Liver (tissue), 9 donors: Measurements from ENCODE around the gene EFHD2. TPM values are rescaled to one million over a fixed set of nuclear protein-coding genes. Genes with fewer than 3 reads are reported as not detected.

Experiments
- DNase-seq: peaks from one replicate; pipeline ENCODE4 v3.0.0-alpha.2; 2017; ENCODE audit warnings: low spot score
- H3K27ac ChIP-seq, 2 donors: one replicate each; pipeline ENCODE4 v1.7.0; 2013; ENCODE audit warnings: inconsistent platforms in 2 of 2, low read length in 2 of 2, control low read depth in 1 of 2, low read depth in 1 of 2, mild to moderate bottlenecking in 1 of 2
- H3K27me3 ChIP-seq, 4 donors: one replicate each; pipeline versions ENCODE4 v1.6.1 to v1.7.0; 2013; ENCODE audit warnings: low read length in 3 of 4, inconsistent platforms in 1 of 4, mild to moderate bottlenecking in 1 of 4, moderate library complexity in 1 of 4; ENCODE audit not compliant: control insufficient read depth in 4 of 4, insufficient read depth in 4 of 4
- H3K36me3 ChIP-seq, 4 donors: one replicate each; pipeline versions ENCODE4 v1.6.1 to v1.7.0; 2013; ENCODE audit warnings: low read length in 3 of 4, mild to moderate bottlenecking in 3 of 4, low read depth in 1 of 4, moderate library complexity in 1 of 4; ENCODE audit not compliant: control insufficient read depth in 4 of 4, insufficient read depth in 3 of 4
- H3K4me1 ChIP-seq, 4 donors: one replicate each; pipeline versions ENCODE4 v1.6.1 to v1.7.0; 2013; ENCODE audit warnings: low read length in 3 of 4, mild to moderate bottlenecking in 3 of 4, moderate library complexity in 1 of 4; ENCODE audit not compliant: control insufficient read depth in 4 of 4, insufficient read depth in 4 of 4
- H3K4me3 ChIP-seq, 3 donors: one replicate each; pipeline versions ENCODE4 v1.6.1 to v1.7.0; 2013; ENCODE audit warnings: low read length in 3 of 3, control low read depth in 1 of 3, low read depth in 1 of 3, mild to moderate bottlenecking in 1 of 3
- H3K9ac ChIP-seq, 2 donors: one replicate each; pipeline ENCODE4 v1.7.0; 2013; ENCODE audit warnings: low read length in 2 of 2, mild to moderate bottlenecking in 2 of 2, moderate library complexity in 2 of 2, control low read depth in 1 of 2, low read depth in 1 of 2
- H3K9me3 ChIP-seq, 4 donors: one replicate each; pipeline versions ENCODE4 v1.6.1 to v1.7.0; 2013; ENCODE audit warnings: low read length in 3 of 4; ENCODE audit not compliant: control insufficient read depth in 4 of 4
- ATF3 ChIP-seq: IDR thresholded peaks from 2 replicates; pipeline ENCODE4 v1.6.1; 2016; ENCODE audit warnings: antibody characterized with exemption
- EGR1 ChIP-seq, 2 donors: IDR thresholded peaks; 2 replicates each; pipeline ENCODE4 v1.6.1; 2016 to 2018; ENCODE audit warnings: antibody characterized with exemption in 2 of 2, low read depth in 2 of 2
- FOXA2 ChIP-seq: IDR thresholded peaks from 2 replicates; pipeline ENCODE4 v1.6.1; 2016; ENCODE audit warnings: antibody characterized with exemption
- GABPA ChIP-seq, 2 donors: IDR thresholded peaks in 1 of 2; conservative IDR thresholded peaks in 1 of 2; 2 replicates each; pipeline ENCODE4 v1.6.1; 2016; ENCODE audit warnings: antibody characterized with exemption in 2 of 2, mild to moderate bottlenecking in 1 of 2, moderate library complexity in 1 of 2
- HNF4A ChIP-seq, 2 donors: conservative IDR thresholded peaks; 2 replicates each; pipeline ENCODE4 v1.6.1; 2016; ENCODE audit warnings: antibody characterized with exemption in 2 of 2, mild to moderate bottlenecking in 2 of 2
- HNF4G ChIP-seq: IDR thresholded peaks from 2 replicates; pipeline ENCODE4 v1.6.1; 2016; ENCODE audit warnings: antibody characterized with exemption
- JUND ChIP-seq, 2 donors: IDR thresholded peaks; 2 replicates each; pipeline ENCODE4 v1.6.1; 2016; ENCODE audit warnings: antibody characterized with exemption in 2 of 2
- MAX ChIP-seq: IDR thresholded peaks from 2 replicates; pipeline ENCODE4 v1.6.1; 2016; ENCODE audit warnings: antibody characterized with exemption
- NR2F2 ChIP-seq: IDR thresholded peaks from 2 replicates; pipeline ENCODE4 v1.6.1; 2016; ENCODE audit warnings: antibody characterized with exemption
- RAD21 ChIP-seq, 2 donors: IDR thresholded peaks; 2 replicates each; pipeline ENCODE4 v1.6.1; 2016; ENCODE audit warnings: antibody characterized with exemption in 2 of 2, mild to moderate bottlenecking in 2 of 2
- RXRA ChIP-seq, 2 donors: IDR thresholded peaks; 2 replicates each; pipeline ENCODE4 v1.6.1; 2017 to 2018; ENCODE audit warnings: antibody characterized with exemption in 2 of 2, mild to moderate bottlenecking in 1 of 2
- SP1 ChIP-seq: IDR thresholded peaks from 2 replicates; pipeline ENCODE4 v1.6.1; 2018; ENCODE audit warnings: antibody characterized with exemption, mild to moderate bottlenecking
- YY1 ChIP-seq: IDR thresholded peaks from 2 replicates; pipeline ENCODE4 v1.6.1; 2016; ENCODE audit warnings: antibody characterized with exemption, mild to moderate bottlenecking
- WGBS: extraction: QIAGEN DNeasy Blood & Tissue Kit; methylation state at CpG from one replicate; pipeline ENCODE4 v1.1.7; 2013; 5-methylcytosine and 5-hydroxymethylcytosine counted together
- polyA plus RNA-seq, 2 donors: library from polyadenylated mRNA; stranded (reverse) in 1 of 2; unstranded in 1 of 2; fragments of 200-250 nt in 1 of 2; fragments of >200 nt in 1 of 2; fragmentation: Nextera tagmentation in 1 of 2; extraction: Ambion mirVana in 1 of 2; gene quantifications; one replicate each; pipeline versions ENCODE4 v1.2.1 to v1.2.3, GENCODE V29; 2013 to 2015
- total RNA-seq, 2 donors: library from RNA; depleted of rRNA; stranded (reverse); fragments of >200 nt; gene quantifications; one replicate each; pipeline ENCODE4 v1.2.3, GENCODE V29; 2014
- TF ChIP-seq, protein P1 (sequence below): IDR thresholded peaks from 2 replicates; pipeline ENCODE4 v1.6.1; 2016; ENCODE audit warnings: antibody characterized with exemption, mild to moderate bottlenecking
- donor health status: healthy.
- donor health status: healthy.
- donor health status: healthy.
- donor health status: healthy.
- donor health status: healthy.

The EFHD2 gene
- total and polyA plus RNA-seq, 4 donors: 7.4 to 23.0 (median 11.7) TPM

GRCh38 chr1:15402809-15403450 lies 6.8 kb upstream of the EFHD2 start:
- TF ChIP-seq HNF4G (no peak), HNF4A (conservative IDR thresholded peaks at IDR 0.05) (no peak), YY1 (no peak), RAD21 (IDR thresholded peaks at IDR 0.05) (no peak)
- Histone ChIP-seq H3K27me3 (no peaks in the 10 kb centered on the region), H3K27ac (no peak overlapping the region), H3K4me1 (no peaks in the 10 kb centered on the region), H3K4me3 (no peak overlapping the region), H3K9me3 (peaks cover 3 to 6% (median 5%) of the 10 kb centered on the region in 4 donors), H3K36me3 (no peaks in the 10 kb centered on the region), H3K9ac (no peak overlapping the region)
- 95% methylated on average over 5 of the region's 5 CpGs for WGBS
- no peak for DNase-seq

DNA sequence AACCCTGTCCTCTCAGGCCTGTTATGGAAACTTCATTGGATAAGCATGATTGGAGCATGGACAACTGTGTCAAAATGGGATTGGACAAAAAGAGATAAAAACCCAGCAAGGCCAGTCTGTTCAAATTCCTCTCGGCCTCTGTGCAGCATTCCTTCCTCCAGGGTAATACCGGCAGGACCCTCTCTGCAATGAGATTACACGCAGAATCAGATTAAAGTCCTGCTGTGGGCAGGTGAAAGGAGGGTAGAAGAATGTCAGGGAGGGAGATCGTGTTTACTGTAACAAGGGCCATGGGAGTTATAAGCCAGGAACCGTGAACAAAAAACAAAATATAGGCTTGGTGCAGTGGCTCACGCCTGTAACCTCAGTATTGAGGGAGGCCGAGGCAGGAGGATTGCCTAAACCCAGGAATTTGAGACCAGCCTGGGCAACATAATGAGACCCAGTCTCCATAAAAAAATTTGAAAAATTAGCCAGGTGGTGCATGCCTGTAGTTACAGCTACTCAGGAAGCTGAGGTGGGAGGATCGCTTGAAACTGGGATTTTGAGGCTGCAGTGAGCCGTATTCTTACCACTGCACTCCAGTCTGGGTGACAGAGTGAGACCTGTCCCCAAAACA lies 5.6 kb upstream of the EFHD2 start:
- no peak overlapping the region for H3K27ac ChIP-seq
- TF ChIP-seq RXRA (IDR thresholded peaks at IDR 0.05): no peak
- TF ChIP-seq YY1: no peak
- no peak for TF ChIP-seq EGR1 (IDR thresholded peaks at IDR 0.05; ENCODE audit: low read depth in 2 of 2)
- TF ChIP-seq HNF4G: no peak
- no peak for TF ChIP-seq NR2F2
- TF ChIP-seq FOXA2: no peak
- TF ChIP-seq, protein P1, sequence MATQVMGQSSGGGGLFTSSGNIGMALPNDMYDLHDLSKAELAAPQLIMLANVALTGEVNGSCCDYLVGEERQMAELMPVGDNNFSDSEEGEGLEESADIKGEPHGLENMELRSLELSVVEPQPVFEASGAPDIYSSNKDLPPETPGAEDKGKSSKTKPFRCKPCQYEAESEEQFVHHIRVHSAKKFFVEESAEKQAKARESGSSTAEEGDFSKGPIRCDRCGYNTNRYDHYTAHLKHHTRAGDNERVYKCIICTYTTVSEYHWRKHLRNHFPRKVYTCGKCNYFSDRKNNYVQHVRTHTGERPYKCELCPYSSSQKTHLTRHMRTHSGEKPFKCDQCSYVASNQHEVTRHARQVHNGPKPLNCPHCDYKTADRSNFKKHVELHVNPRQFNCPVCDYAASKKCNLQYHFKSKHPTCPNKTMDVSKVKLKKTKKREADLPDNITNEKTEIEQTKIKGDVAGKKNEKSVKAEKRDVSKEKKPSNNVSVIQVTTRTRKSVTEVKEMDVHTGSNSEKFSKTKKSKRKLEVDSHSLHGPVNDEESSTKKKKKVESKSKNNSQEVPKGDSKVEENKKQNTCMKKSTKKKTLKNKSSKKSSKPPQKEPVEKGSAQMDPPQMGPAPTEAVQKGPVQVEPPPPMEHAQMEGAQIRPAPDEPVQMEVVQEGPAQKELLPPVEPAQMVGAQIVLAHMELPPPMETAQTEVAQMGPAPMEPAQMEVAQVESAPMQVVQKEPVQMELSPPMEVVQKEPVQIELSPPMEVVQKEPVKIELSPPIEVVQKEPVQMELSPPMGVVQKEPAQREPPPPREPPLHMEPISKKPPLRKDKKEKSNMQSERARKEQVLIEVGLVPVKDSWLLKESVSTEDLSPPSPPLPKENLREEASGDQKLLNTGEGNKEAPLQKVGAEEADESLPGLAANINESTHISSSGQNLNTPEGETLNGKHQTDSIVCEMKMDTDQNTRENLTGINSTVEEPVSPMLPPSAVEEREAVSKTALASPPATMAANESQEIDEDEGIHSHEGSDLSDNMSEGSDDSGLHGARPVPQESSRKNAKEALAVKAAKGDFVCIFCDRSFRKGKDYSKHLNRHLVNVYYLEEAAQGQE: no peak
- H3K4me3 ChIP-seq: no peak overlapping the region
- no peaks in the 10 kb centered on the region for H3K36me3 ChIP-seq
- peaks cover 3 to 6% (median 5%) of the 10 kb centered on the region in 4 donors for H3K9me3 ChIP-seq
- no peak for DNase-seq
- H3K9ac ChIP-seq: no peak overlapping the region
- H3K27me3 ChIP-seq: no peaks in the 10 kb centered on the region
- H3K4me1 ChIP-seq: peaks cover 0 to 1% (median under 1%) of the 10 kb centered on the region in 4 donors
- WGBS: 96% methylated on average over 9 of the region's 9 CpGs

DNA sequence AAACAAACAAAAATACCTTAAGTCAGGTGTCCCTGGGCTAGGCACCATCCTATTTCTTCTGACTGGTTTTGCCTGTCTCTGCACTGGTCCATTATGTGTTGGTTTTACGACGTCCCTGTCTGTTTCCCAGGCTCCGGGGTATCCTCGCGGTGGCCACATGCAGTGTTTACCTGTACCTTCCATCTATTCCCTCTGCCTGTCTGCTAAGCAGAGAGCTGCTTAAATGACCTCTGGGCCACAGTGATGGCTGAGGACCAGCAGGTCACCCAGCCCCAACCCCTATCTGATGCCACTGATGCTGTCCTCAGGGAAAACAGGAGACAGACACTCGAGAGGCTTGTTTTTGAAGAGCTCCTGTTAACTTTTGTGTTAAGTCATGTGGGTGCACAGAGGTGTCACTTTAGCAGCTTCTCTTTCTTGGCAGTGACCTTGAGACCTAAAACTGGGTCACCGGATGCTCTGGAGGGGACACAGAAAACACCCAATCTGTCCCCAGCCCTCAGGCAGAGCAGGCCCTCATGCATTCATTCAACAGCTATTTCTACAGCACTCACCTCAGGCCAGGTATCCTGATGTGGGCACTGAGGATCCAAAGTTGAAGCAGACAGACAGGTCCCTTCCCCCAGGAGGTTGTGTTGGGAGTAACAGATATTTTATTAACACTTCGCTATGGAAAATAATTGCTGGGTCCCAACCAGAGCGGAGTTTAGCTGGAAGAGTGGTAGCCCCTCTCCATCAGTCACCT lies 4.4 kb upstream of the EFHD2 start:
- peaks cover 0 to 4% (median 2%) of the 10 kb centered on the region in 4 donors for H3K4me1 ChIP-seq
- no peaks in the 10 kb centered on the region for H3K36me3 ChIP-seq
- H3K9me3 ChIP-seq: no peaks in the 10 kb centered on the region
- DNase-seq: no peak
- H3K9ac ChIP-seq: no peak overlapping the region
- WGBS: 87% methylated on average over 9 of the region's 9 CpGs
- TF ChIP-seq JUND (IDR thresholded peaks at IDR 0.05) (no peak), YY1 (no peak), SP1 (no peak), FOXA2 (no peak), EGR1 (IDR thresholded peaks at IDR 0.05; ENCODE audit: low read depth in 2 of 2) (no peak), MAX (no peak), RXRA (IDR thresholded peaks at IDR 0.05) (no peak), ATF3 (no peak), GABPA (IDR thresholded peaks at IDR 0.05 in 1 of 2, conservative IDR thresholded peaks at IDR 0.05 in 1 of 2) (no peak), HNF4A (conservative IDR thresholded peaks at IDR 0.05) (no peak)
- TF ChIP-seq, protein P1: no peak
- no peaks in the 10 kb centered on the region for H3K27me3 ChIP-seq
- H3K27ac ChIP-seq: no peak overlapping the region
- H3K4me3 ChIP-seq: no peak overlapping the region
